Measurements from ENCODE around the gene SSRP1. TPM values are rescaled to one million over a fixed set of nuclear protein-coding genes. Genes with fewer than 3 reads are reported as not detected.
A peak's percentile ranks its signal among the peaks of the same experiment; 100 is the strongest.

The SSRP1 gene
- total RNA-seq, 1 donor: 83.2 TPM

DNA sequence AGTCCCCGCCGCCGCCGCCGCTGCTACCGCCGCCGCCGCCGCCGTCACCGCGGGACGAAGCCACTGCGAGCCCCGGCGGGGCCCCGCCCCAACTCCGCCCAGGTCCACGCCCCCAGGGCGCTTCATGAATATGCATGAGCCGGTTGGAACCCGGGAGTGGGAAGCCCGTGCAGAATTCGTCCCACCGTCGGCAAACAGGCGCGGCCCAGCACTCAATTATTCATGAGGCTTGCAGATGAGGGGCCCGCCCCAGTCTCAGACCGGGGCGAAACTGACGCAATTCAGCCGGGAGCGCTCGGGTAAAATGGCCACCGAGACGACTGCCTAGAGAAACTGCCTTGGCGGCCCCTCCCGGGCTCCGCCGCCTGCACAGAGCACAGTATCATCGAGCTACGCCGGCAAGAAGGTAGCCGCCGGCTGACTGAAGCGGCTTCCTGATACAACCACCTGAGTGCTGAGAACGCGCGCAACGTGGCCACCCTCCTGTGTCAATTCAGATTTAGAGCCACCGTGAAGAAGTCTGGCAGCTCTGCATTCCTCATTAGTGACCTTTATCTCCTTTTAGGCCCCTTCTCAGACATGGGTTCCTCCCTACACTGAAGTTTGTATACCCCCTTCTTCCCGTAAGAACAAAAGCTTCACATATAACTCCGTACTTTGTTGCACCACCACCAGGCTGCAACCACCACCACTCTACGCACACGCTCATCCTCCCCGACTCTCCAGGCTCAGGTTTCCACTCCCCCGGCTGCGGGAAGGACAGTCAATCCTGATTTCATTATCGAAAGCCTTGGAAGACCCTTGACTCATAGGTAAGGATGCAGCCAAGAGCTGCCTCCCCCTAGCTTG, 10.6 kb downstream of the SSRP1 start, which contains the start of gene TNKS1BP1:
TNKS1BP1 (minus strand) TSS at position 67 of the 849 bp plus-strand sequence. CDS start 3,067 bp downstream, outside the sequence.
- peak; percentile 97 for DNase-seq (ENCODE audit: low read depth)
- peak within 1 kb of the TSS; percentile 91 for H3K4me3 ChIP-seq (ENCODE audit: low read depth, low read length)
- TF ChIP-seq, protein P1, sequence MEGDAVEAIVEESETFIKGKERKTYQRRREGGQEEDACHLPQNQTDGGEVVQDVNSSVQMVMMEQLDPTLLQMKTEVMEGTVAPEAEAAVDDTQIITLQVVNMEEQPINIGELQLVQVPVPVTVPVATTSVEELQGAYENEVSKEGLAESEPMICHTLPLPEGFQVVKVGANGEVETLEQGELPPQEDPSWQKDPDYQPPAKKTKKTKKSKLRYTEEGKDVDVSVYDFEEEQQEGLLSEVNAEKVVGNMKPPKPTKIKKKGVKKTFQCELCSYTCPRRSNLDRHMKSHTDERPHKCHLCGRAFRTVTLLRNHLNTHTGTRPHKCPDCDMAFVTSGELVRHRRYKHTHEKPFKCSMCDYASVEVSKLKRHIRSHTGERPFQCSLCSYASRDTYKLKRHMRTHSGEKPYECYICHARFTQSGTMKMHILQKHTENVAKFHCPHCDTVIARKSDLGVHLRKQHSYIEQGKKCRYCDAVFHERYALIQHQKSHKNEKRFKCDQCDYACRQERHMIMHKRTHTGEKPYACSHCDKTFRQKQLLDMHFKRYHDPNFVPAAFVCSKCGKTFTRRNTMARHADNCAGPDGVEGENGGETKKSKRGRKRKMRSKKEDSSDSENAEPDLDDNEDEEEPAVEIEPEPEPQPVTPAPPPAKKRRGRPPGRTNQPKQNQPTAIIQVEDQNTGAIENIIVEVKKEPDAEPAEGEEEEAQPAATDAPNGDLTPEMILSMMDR (IDR thresholded peaks at IDR 0.05; ENCODE audit: insufficient read depth, low read length): peak; percentile 8

DNA sequence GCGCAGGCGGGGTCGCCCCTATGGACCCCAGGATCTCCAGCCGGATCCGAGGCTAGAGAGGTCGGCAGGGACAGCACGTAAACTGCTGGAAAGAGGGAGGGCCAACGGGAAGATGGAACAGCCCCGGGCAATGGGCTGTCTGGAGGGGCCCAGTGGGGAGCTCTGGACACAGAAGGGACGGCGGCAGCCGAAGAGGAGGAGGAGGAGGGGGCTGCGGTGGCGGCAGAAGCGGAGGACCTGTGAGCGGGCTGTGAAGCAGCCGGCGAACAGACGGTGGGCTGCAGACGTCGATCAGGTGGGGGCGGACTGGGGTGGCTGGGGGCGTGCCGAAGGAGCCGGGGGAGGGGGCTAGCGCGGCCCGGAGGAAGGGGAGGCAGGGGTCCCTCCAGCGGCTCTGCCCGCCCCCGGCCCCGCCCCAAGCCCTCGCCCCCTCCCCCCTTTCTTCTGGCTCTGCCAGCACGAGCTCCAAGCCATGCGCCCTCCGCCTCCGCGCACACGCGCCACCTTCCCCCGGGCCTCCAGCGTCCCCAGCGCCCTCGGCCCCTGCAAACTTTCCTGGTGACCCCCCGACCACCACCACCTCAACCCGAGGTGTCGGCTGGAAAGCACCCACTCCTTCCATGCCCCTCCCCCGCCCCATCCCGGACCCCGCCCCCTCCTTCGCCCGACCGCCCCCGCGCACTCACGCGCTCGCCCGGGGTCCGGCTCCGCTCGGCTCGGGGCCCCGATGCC, 11.4 kb downstream of the SSRP1 start:
- TF ChIP-seq, protein P1 (IDR thresholded peaks at IDR 0.05; ENCODE audit: insufficient read depth, low read length): no peak
- H3K4me3 ChIP-seq (ENCODE audit: low read depth, low read length): peak overlapping the region; percentile 91
- peak; percentile 52 for DNase-seq (ENCODE audit: low read depth)

DNA sequence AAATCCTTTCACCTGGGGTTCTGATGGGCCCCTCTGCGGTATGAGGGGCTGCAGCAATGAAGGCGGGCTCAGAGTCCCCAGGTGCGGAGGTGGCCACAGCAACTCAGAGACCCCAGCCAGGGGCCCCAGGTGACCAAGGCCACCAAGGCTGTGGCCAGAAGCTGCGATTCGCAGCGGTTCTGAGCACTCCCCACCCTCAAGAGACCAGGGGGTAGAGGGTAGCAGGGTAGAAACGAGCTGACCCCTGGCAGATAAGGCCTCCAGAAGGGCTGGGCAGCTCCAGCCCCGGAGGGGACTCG, 11.9 kb downstream of the SSRP1 start:
- TF ChIP-seq, protein P1 (IDR thresholded peaks at IDR 0.05; ENCODE audit: insufficient read depth, low read length): no peak
- DNase-seq (ENCODE audit: low read depth): no peak
- H3K4me3 ChIP-seq (ENCODE audit: low read depth, low read length): peak overlapping the region; percentile 91

DNA sequence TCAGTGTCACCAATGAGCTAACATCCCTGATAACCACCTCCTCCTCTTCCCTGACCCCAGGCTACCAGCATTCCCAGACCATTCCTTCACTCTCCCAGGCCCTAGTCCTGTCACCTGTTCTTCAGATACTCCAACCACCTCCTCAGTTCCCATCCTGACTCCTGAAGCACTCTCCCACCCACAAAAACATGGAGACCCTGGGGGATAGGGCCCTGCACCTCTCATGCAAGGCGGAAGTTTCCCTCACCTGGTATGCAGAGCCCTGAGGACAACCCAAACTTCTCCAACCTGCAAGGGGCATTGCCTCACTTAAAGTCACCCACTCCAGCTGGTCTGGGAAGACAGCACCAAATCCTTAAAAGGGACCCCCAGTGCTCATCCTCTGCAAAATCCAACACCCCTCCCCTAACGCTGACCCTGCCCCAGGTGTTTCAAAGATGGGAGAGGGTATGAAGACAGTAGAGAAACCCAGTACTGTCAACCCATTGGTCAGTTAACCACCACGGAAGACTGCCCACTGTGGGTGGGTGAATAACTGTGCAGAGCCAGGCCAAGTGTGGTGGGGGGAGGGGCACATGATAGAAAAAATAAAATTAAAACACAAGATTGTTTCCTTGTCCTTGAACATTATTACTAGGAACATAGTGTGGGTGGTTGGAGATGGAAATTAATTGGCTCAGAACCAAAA, 12.4 kb downstream of the SSRP1 start:
- H3K4me3 ChIP-seq (ENCODE audit: low read depth, low read length): peak overlapping the region; percentile 91
- peak; percentile 50 for DNase-seq (ENCODE audit: low read depth)
- TF ChIP-seq, protein P1 (IDR thresholded peaks at IDR 0.05; ENCODE audit: insufficient read depth, low read length): peak; percentile 38

DNA sequence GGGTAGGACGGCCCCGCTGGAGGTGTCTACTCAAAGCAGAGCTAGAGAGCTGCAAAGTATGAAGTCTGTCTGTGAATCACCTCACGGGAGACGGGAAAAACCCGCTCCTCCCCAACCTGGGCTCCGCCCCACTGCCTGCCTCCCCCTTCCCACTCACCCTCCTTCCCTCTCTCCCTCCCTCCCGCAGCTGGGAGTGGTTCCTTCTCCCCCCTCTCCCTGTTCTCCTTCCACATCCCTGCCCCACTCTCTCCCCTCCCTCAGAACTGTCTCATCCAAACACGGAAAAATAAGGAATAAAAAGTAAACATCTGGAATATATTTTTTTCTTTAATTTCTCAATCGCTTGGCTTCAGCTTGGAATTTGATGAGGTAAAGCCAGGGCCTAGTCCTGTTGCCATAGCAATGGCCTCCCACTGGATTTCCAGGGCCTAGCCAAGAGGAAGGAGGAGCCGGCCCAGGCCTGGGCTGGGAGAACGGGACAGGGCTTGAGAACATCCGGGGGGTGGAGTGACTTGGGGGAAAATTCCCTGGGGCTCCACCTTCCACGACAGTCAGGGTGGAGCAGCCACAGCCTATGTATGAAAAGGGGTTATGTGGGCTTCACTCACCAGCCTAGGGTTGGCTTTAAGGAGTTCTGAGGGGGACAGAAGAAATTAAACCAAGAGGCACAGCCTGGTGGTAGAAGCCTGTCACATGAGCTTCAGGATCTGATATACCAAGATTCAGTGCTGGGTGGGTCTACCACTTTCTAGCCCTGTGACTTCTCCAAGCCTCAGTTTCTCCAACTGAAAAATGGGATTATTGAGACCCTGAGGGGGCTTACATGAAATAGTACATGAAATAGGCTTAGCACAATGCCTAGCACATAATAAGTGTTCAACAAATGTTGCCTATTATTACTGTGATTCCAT, 13.2 kb downstream of the SSRP1 start:
- peak; percentile 99 for DNase-seq (ENCODE audit: low read depth)
- TF ChIP-seq, protein P1 (IDR thresholded peaks at IDR 0.05; ENCODE audit: insufficient read depth, low read length): peak; percentile 27
- H3K4me3 ChIP-seq (ENCODE audit: low read depth, low read length): peak overlapping the region; percentile 91

Measured in fibroblast of the aortic adventitia (primary cell).